ENCODE measurements around the gene CYTH1.

GRCh38 chr17:78683408-78683961, 98.6 kb downstream of the CYTH1 start:
- no peak for TF ChIP-seq PATZ1 (CRISPR knock-in tag; IDR thresholded peaks at IDR 0.05; ENCODE audit: borderline replicate concordance)
- TF ChIP-seq SNAI2 (CRISPR knock-in tag; IDR thresholded peaks at IDR 0.05): no peak
- TF ChIP-seq ZFP30 (CRISPR knock-in tag; IDR thresholded peaks at IDR 0.05): no peak
- TF ChIP-seq BACH2 (CRISPR knock-in tag; IDR thresholded peaks at IDR 0.05; ENCODE audit: borderline replicate concordance): no peak
- no peak for TF ChIP-seq PPARA (CRISPR knock-in tag; IDR thresholded peaks at IDR 0.05; ENCODE audit: borderline replicate concordance)
- no peak for TF ChIP-seq ZNF8 (CRISPR knock-in tag; IDR thresholded peaks at IDR 0.05)
- TF ChIP-seq RARB (CRISPR knock-in tag; IDR thresholded peaks at IDR 0.05): no peak
- no peak for TF ChIP-seq ZFP3 (CRISPR knock-in tag; IDR thresholded peaks at IDR 0.05)
- TF ChIP-seq GLIS3 (CRISPR knock-in tag; IDR thresholded peaks at IDR 0.05): no peak
- no peak for TF ChIP-seq ARNTL (CRISPR knock-in tag; IDR thresholded peaks at IDR 0.05; ENCODE audit: borderline replicate concordance, low read depth)

Data from SK-N-SH treated with all-trans-retinoic acid at 6 μM for 48 hours (cell line).